Activated T-helper 2 cell treated with anti-CD3 and anti-CD28 coated beads, Interferon-gamma antibody, Interleukin-2, Interleukin-4, amounts not matched to agents 10 μg/mL and 5 μg/mL and 100 μg/mL, durations not matched to agents 14 hours and 24 hours and 36 hours (primary cell): ENCODE results near the gene GRIK1. TPM values are rescaled to one million over a fixed set of nuclear protein-coding genes. Genes with fewer than 3 reads are reported as not detected.

Experiments
- DNase-seq: peaks from one replicate; pipeline ENCODE4 v3.0.0; 2021; ENCODE audit warnings: low spot score
- H3K27ac Mint-ChIP-seq: one replicate; pipeline ENCODE4 v1.8.0; 2021; ENCODE audit warnings: mixed read lengths
- H3K27me3 Mint-ChIP-seq: one replicate; pipeline ENCODE4 v1.8.0; 2021; ENCODE audit warnings: low read depth, mixed read lengths
- H3K36me3 Mint-ChIP-seq: one replicate; pipeline ENCODE4 v1.8.0; 2021; ENCODE audit warnings: low read depth, mixed read lengths
- H3K4me1 Mint-ChIP-seq: one replicate; pipeline ENCODE4 v1.8.0; 2021; ENCODE audit warnings: low read depth, mixed read lengths
- H3K4me3 Mint-ChIP-seq: one replicate; pipeline ENCODE4 v1.8.0; 2021; ENCODE audit warnings: low read depth, mild to moderate bottlenecking, moderate library complexity, mixed read lengths
- H3K9me3 Mint-ChIP-seq: one replicate; pipeline ENCODE4 v1.8.0; 2021; ENCODE audit warnings: mixed read lengths
- intact Hi-C: fragments of 100-400 bp; cut with micrococcal nuclease; formaldehyde crosslinking; loops from one replicate; pipeline ENCODE4 v1.15.1; 2023
- total RNA-seq: library from RNA; stranded (reverse); gene quantifications from 2 replicates; pipeline ENCODE4 v1.2.3, GENCODE V29; 2022

GRIK1 gene
- total RNA-seq, 1 donor from 2014 or later = not detected

- no peaks in the 10 kb centered on the region for H3K4me1 Mint-ChIP-seq
- peaks cover 18% of the 10 kb centered on the region for H3K9me3 Mint-ChIP-seq
- DNase-seq = no peak
- H3K4me3 Mint-ChIP-seq = no peak overlapping the region
- no peaks in the 10 kb centered on the region for H3K36me3 Mint-ChIP-seq
- intact Hi-C loops = no loop called here
- no peaks in the 10 kb centered on the region for H3K27me3 Mint-ChIP-seq
- no peak overlapping the region for H3K27ac Mint-ChIP-seq
Measured at GRCh38 chr21:29524055-29524454, 415.7 kb downstream of the GRIK1 start.

DNA sequence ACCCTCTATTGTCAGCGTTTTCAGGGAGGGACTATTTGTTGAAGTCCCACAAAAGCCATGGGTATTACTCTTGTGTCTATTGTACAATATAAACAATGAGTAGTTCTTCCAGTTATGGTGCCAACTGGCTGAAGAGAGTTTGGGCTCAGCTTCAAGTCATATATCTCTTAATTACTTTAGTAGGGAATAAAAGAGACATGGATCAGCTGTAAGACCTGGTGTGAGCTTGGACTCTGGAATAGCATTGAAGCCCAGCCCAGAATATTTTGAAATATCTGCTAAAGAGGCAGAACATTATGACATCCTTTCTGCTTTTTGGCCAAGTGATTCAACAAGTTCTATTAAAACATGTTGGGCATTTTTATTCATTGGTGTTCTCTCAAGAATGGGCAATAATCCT is 416.1 kb downstream of the GRIK1 start:
- no peak overlapping the region for H3K27ac Mint-ChIP-seq
- no peak for DNase-seq
- intact Hi-C loops = no loop called here
- no peaks in the 10 kb centered on the region for H3K36me3 Mint-ChIP-seq
- H3K4me1 Mint-ChIP-seq = no peaks in the 10 kb centered on the region
- H3K27me3 Mint-ChIP-seq = no peaks in the 10 kb centered on the region
- H3K9me3 Mint-ChIP-seq = peaks cover 18% of the 10 kb centered on the region
- no peak overlapping the region for H3K4me3 Mint-ChIP-seq

DNA sequence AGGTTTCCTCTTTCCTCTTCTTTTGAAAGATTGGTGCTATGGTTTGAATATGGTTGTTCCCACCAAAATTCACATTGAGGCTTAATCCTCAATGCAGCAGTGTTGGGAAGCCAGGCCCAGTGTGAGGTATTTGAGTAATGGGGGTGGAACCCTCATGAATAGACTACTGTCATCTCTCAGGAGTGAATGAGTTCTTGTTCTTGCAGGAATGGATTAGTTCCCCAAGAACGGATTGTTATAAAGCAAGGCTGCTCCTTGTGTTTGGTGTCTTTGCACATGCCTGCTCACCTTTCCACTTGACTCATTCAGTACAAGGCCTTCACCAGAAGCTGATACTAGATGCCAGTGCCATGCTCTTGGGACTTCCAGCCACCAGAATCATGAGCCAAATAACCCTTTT is 417.9 kb downstream of the GRIK1 start:
- H3K4me3 Mint-ChIP-seq = no peak overlapping the region
- H3K27ac Mint-ChIP-seq = no peak overlapping the region
- intact Hi-C loops = no loop called here
- peaks cover 9% of the 10 kb centered on the region for H3K9me3 Mint-ChIP-seq
- no peaks in the 10 kb centered on the region for H3K27me3 Mint-ChIP-seq
- no peaks in the 10 kb centered on the region for H3K4me1 Mint-ChIP-seq
- no peaks in the 10 kb centered on the region for H3K36me3 Mint-ChIP-seq
- DNase-seq = no peak

DNA sequence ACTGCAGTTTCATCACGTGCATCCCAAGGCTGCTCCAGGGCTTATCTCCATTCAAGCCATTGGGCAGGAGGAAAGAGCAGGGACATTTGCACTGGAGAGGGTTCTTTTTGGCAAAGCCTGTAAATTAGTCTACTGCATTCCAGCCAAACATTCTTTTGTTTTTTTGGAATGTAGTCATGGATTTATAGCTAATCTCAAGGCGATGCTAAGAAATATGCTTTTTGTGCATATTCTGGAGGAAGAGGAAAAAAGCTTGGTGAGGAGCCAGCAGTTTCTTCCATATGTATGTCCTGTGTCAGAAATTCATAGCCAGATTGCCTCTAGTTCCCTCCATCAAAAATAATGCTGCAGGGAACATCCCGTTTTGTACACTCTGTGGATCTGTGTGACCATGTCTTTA is 419.6 kb downstream of the GRIK1 start:
- Mint-ChIP-seq H3K36me3 (no peaks in the 10 kb centered on the region), H3K4me3 (no peak overlapping the region), H3K9me3 (peaks cover under 1% of the 10 kb centered on the region), H3K4me1 (no peaks in the 10 kb centered on the region), H3K27me3 (no peaks in the 10 kb centered on the region), H3K27ac (no peak overlapping the region)
- intact Hi-C loops = no loop called here
- DNase-seq = no peak

DNA sequence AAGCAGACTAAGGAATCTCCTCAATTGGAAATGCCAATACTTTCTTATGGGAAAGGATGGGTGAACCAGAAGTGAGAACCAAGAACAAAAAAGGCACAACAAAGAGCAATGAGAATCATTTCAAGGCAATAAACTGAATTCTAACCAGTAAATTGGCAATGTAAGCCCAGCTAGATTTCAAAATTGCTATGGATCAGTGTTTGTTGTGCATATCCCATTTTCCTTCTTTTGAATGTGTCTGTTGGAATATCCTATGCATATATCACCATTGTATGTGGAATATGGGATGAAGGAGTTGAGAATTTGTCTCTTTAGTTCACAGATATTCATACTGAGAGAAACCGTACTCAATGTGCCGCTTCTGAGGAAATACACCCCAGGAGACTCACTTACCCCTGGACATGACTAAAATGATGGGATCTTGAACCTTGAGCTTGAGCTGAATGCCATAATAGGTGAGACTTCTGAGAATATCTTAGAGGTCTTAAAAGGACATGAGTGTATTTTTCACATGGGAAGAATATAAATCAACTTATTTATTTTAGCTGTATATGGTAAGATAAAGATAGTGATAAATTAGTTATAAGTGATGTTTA is 425.0 kb downstream of the GRIK1 start:
- Mint-ChIP-seq H3K27me3 (no peaks in the 10 kb centered on the region), H3K4me3 (no peak overlapping the region), H3K9me3 (peaks cover 6% of the 10 kb centered on the region), H3K27ac (no peak overlapping the region), H3K4me1 (no peaks in the 10 kb centered on the region), H3K36me3 (no peaks in the 10 kb centered on the region)
- intact Hi-C loops = no loop called here
- DNase-seq = no peak

DNA sequence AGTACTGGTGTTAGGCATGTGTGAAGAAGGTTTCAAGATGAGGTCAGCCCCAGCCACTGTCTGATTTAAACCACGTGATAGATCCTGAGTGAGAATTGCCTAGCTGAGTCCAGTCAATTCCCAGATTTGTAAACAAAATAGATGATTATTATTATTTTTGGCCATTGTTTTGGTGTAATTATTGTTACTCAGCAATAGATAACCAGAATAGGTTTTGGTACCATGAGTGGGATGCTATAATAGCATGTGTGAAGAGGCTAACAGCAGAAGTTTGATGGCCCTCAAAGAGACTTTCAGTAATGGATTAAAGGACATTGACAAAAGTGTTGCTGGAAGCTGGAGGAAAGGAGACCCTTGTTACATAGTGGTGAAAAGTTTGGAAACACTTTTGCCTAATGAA is 426.3 kb downstream of the GRIK1 start:
- Mint-ChIP-seq H3K27ac (no peak overlapping the region), H3K36me3 (no peaks in the 10 kb centered on the region), H3K27me3 (no peaks in the 10 kb centered on the region), H3K4me3 (no peak overlapping the region), H3K9me3 (peaks cover 6% of the 10 kb centered on the region), H3K4me1 (no peaks in the 10 kb centered on the region)
- DNase-seq = no peak
- intact Hi-C loops = no loop called here

- H3K36me3 Mint-ChIP-seq = no peaks in the 10 kb centered on the region
- H3K4me3 Mint-ChIP-seq = no peak overlapping the region
- peaks cover 6% of the 10 kb centered on the region for H3K9me3 Mint-ChIP-seq
- no peaks in the 10 kb centered on the region for H3K4me1 Mint-ChIP-seq
- DNase-seq = no peak
- H3K27me3 Mint-ChIP-seq = no peaks in the 10 kb centered on the region
- intact Hi-C loops = no loop called here
- H3K27ac Mint-ChIP-seq = no peak overlapping the region
Measured at GRCh38 chr21:29511096-29511495, 428.7 kb downstream of the GRIK1 start.

DNA sequence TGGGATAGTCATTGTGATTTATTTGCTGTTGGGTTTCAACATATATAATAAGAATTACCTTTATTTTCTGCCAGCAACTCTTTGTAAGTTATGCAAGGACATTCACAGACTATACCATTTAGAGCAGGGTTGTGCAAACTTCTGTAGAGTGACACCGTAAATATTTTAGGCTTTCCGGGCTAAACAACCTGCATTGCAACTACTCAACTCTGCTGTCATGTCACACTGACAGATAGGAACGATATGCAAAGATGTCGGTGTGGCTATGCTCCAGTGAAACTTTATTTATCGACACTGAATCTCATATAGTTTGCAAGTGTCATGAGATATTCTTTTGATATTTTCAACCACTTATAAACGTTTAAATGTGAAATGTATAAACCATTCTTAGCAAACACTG is 430.7 kb downstream of the GRIK1 start:
- H3K4me3 Mint-ChIP-seq = no peak overlapping the region
- peaks cover 6% of the 10 kb centered on the region for H3K9me3 Mint-ChIP-seq
- intact Hi-C loops = no loop called here
- H3K27ac Mint-ChIP-seq = no peak overlapping the region
- no peaks in the 10 kb centered on the region for H3K4me1 Mint-ChIP-seq
- DNase-seq = no peak
- no peaks in the 10 kb centered on the region for H3K36me3 Mint-ChIP-seq
- H3K27me3 Mint-ChIP-seq = no peaks in the 10 kb centered on the region

DNA sequence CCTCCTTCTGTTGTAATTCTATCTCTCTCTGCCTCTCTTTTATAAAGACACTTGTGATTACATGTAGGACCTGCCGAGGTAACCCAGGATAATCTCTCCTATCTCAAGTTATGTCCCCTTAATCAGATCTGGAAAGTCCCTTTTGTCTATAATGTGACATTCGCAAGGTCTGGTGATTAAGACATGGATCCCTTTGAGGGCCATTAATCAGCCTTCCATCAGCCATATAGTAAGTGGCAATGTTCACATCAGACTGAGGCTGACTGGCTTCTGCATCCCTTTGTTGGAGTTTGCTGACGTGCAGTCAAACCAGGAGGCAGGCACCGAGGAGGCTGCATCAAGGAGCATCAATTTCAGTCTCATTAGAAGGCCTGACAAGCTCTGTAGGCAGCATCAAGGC is 431.5 kb downstream of the GRIK1 start:
- no peaks in the 10 kb centered on the region for H3K4me1 Mint-ChIP-seq
- H3K27ac Mint-ChIP-seq = no peak overlapping the region
- H3K27me3 Mint-ChIP-seq = no peaks in the 10 kb centered on the region
- DNase-seq = no peak
- no peak overlapping the region for H3K4me3 Mint-ChIP-seq
- H3K9me3 Mint-ChIP-seq = no peaks in the 10 kb centered on the region
- intact Hi-C loops = no loop called here
- H3K36me3 Mint-ChIP-seq = no peaks in the 10 kb centered on the region

GRCh38 chr21:29506947-29507346 is 432.8 kb downstream of the GRIK1 start:
- Mint-ChIP-seq H3K27me3 (no peaks in the 10 kb centered on the region), H3K9me3 (no peaks in the 10 kb centered on the region), H3K4me3 (no peak overlapping the region), H3K27ac (no peak overlapping the region), H3K36me3 (no peaks in the 10 kb centered on the region), H3K4me1 (no peaks in the 10 kb centered on the region)
- DNase-seq = no peak
- intact Hi-C loops = no loop called here

GRCh38 chr21:29506214-29506613 is 433.6 kb downstream of the GRIK1 start:
- Mint-ChIP-seq H3K27me3 (no peaks in the 10 kb centered on the region), H3K36me3 (no peaks in the 10 kb centered on the region), H3K27ac (no peak overlapping the region), H3K9me3 (no peaks in the 10 kb centered on the region), H3K4me3 (no peak overlapping the region), H3K4me1 (no peaks in the 10 kb centered on the region)
- DNase-seq = no peak
- intact Hi-C loops = no loop called here

DNA sequence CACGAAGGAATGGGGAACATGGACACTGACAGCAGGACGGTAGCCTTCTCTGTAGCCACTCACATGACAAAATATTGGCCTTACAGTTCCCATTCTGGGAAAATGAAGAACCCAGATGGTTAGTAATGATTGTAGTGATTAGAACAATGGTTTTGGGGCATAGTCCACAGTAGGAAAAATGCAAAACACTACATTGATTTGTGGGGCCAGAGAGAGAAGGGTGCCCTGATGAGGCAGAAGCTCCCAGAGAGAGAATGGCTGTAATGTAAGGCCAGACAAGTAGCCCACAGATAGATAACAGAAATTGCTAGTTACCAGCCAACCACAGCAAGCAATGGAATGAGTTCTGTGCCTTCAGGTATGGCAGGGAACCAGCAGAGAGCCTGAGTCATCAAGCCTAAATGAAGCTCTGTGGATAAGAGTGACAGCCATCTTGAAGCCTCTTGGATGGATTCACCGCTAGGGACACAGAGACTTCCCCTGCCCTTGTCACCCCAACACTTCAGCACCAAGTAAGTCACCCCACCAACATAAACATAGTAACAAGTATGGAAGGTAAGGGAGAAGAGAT is 435.0 kb downstream of the GRIK1 start:
- Mint-ChIP-seq H3K36me3 (no peaks in the 10 kb centered on the region), H3K4me1 (no peaks in the 10 kb centered on the region), H3K9me3 (no peaks in the 10 kb centered on the region), H3K27ac (no peak overlapping the region), H3K4me3 (no peak overlapping the region), H3K27me3 (no peaks in the 10 kb centered on the region)
- intact Hi-C loops = no loop called here
- no peak for DNase-seq

DNA sequence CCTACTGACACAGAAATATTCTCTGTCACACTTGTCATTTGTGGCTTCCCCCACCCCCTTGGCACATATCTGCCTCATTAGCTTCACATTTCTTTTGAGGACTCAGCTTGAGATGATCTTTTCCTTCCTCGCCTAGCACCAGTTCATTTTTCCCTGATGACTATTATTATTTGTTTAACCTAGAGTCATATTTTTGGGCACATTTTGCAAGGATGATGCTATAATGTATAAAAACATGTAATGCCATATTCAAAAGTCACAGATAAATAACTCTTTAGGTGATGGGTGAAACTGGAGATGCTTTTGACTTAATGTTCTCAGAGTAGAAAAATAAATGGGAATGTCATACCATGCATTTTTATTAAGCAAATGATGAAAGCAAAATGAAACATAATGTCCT is 438.3 kb downstream of the GRIK1 start:
- Mint-ChIP-seq H3K36me3 (no peaks in the 10 kb centered on the region), H3K27ac (no peak overlapping the region), H3K4me3 (no peak overlapping the region), H3K27me3 (no peaks in the 10 kb centered on the region), H3K9me3 (no peaks in the 10 kb centered on the region), H3K4me1 (no peaks in the 10 kb centered on the region)
- DNase-seq = no peak
- intact Hi-C loops = no loop called here
